ENCODE measurements around the gene NCAM2. TPM values are rescaled to one million over a fixed set of nuclear protein-coding genes. Genes with fewer than 3 reads are reported as not detected.

The NCAM2 gene
- total and polyA plus RNA-seq, 2 of the 4 experiments (the other 2 are of a cell fraction) = 2.7 to 5.0 TPM

DNA sequence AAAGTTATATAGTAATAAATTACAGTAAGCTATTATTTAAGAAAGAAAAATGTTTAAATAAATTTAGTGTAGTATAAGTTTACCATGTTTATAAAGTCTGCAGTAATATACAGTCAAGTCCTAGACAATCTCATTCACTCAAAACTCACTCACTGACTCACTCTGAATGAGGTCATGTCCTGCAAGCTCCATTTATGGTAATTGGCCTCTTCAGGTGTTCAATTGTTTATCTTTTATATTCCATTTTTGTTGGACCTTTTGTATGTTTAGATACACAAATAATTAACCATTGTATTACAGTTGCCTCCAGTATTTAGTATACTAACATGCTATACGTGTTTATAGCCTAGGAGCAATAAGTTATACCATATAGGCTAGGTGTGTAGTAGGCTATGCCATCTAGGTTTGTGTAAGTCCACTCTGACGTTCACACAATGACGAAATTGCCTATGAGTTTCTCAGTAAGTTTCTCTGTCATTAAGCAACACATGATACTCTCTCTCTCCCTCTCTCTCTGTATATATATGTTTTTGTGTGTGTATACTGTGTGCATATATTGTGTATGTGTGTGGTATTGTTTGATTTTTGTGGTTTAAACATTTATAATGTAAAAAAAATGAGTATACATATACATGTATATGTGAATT is 161.2 kb downstream of the NCAM2 start:
- H2BK120ac ChIP-seq (ENCODE audit: low read depth, low read length) = no peak overlapping the region
- no peak overlapping the region for H2BK15ac ChIP-seq (ENCODE audit: low read depth, low read length)
- H3K79me1 ChIP-seq (ENCODE audit: low read depth in 1 of 2, low read length in 2 of 2) = no peaks in the 10 kb centered on the region
- H3K27me3 ChIP-seq (ENCODE audit: control insufficient read depth, insufficient read depth, low read length) = no peaks in the 10 kb centered on the region
- no peak overlapping the region for H2AFZ ChIP-seq (replicated peaks; ENCODE audit: low read length, poor library complexity)
- intact Hi-C loops (cut with micrococcal nuclease) (no loop called here), dilution Hi-C loops (cut with HindIII; ENCODE audit: low sequenced_read_pairs, unreplicated experiment) (no loop called here), in situ Hi-C loops (cut with MboI; ENCODE audit: low sequenced_read_pairs) (loop anchor here (25.0 kb wide), 1 partner anchor 203 kb away; no protein-coding TSS in a partner anchor)
- no peak overlapping the region for H3K56ac ChIP-seq (ENCODE audit: extremely low read depth, insufficient read depth, low read length)
- no peak overlapping the region for H4K8ac ChIP-seq (ENCODE audit: low read depth in 2 of 2, low read length in 2 of 2)
- ChIA-PET POLR2A (ENCODE audit: unreplicated experiment) (no interaction called here), CTCF (no interaction called here)
- H2AK5ac ChIP-seq (ENCODE audit: low read depth, low read length) = no peak overlapping the region
- TF ChIP-seq RAD21 (IDR thresholded peaks at IDR 0.05; ENCODE audit: low read length) (no peak), FOS (IDR thresholded peaks at IDR 0.05; ENCODE audit: low read depth, low read length) (no peak), POLR2A (IDR thresholded peaks at IDR 0.05; ENCODE audit: low read depth, low read length) (no peak), CEBPB (IDR thresholded peaks at IDR 0.05; ENCODE audit: low read depth, low read length) (no peak), CHD1 (IDR thresholded peaks at IDR 0.05; ENCODE audit: low read depth, low read length) (no peak), SMC3 (IDR thresholded peaks at IDR 0.05; ENCODE audit: low read depth, low read length) (no peak), MAFK (IDR thresholded peaks at IDR 0.05; ENCODE audit: low read depth, low read length) (no peak), MXI1 (IDR thresholded peaks at IDR 0.05; ENCODE audit: borderline replicate concordance, low read depth, low read length) (no peak), NFE2L2 (IDR thresholded peaks at IDR 0.05; ENCODE audit: low read depth, low read length) (no peak), MAZ (IDR thresholded peaks at IDR 0.05; ENCODE audit: borderline replicate concordance, low read depth, low read length) (no peak), RCOR1 (IDR thresholded peaks at IDR 0.05; ENCODE audit: insufficient replicate concordance, low read length) (no peak)
- TF ChIP-seq, protein P1, sequence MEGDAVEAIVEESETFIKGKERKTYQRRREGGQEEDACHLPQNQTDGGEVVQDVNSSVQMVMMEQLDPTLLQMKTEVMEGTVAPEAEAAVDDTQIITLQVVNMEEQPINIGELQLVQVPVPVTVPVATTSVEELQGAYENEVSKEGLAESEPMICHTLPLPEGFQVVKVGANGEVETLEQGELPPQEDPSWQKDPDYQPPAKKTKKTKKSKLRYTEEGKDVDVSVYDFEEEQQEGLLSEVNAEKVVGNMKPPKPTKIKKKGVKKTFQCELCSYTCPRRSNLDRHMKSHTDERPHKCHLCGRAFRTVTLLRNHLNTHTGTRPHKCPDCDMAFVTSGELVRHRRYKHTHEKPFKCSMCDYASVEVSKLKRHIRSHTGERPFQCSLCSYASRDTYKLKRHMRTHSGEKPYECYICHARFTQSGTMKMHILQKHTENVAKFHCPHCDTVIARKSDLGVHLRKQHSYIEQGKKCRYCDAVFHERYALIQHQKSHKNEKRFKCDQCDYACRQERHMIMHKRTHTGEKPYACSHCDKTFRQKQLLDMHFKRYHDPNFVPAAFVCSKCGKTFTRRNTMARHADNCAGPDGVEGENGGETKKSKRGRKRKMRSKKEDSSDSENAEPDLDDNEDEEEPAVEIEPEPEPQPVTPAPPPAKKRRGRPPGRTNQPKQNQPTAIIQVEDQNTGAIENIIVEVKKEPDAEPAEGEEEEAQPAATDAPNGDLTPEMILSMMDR (conservative IDR thresholded peaks at IDR 0.05; ENCODE audit: low read depth, low read length) = no peak
- TF ChIP-seq, protein P2, sequence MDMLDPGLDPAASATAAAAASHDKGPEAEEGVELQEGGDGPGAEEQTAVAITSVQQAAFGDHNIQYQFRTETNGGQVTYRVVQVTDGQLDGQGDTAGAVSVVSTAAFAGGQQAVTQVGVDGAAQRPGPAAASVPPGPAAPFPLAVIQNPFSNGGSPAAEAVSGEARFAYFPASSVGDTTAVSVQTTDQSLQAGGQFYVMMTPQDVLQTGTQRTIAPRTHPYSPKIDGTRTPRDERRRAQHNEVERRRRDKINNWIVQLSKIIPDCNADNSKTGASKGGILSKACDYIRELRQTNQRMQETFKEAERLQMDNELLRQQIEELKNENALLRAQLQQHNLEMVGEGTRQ (IDR thresholded peaks at IDR 0.05; ENCODE audit: low read depth, low read length) = no peak
- TF ChIP-seq, protein P3, sequence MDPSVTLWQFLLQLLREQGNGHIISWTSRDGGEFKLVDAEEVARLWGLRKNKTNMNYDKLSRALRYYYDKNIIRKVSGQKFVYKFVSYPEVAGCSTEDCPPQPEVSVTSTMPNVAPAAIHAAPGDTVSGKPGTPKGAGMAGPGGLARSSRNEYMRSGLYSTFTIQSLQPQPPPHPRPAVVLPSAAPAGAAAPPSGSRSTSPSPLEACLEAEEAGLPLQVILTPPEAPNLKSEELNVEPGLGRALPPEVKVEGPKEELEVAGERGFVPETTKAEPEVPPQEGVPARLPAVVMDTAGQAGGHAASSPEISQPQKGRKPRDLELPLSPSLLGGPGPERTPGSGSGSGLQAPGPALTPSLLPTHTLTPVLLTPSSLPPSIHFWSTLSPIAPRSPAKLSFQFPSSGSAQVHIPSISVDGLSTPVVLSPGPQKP (IDR thresholded peaks at IDR 0.05; ENCODE audit: borderline replicate concordance, low read depth, low read length) = no peak
- no peak overlapping the region for H2AK9ac ChIP-seq (replicated peaks; ENCODE audit: low read depth, low read length, poor library complexity)
- H3K9me3 ChIP-seq (ENCODE audit: control insufficient read depth, insufficient read depth, low read length) = no peaks in the 10 kb centered on the region
- no peak overlapping the region for H3K23ac ChIP-seq (ENCODE audit: low read depth, low read length)
- DNase-seq (peak; percentile 64), ATAC-seq (ENCODE audit: low read depth) (no peak)
- H3K4me3 ChIP-seq (ENCODE audit: insufficient read depth, low read depth, low read length) = no peak overlapping the region
- no TSS peak for BruUV-seq (replicated peaks)
- H4K91ac ChIP-seq (ENCODE audit: insufficient read depth, low read depth, low read length) = no peak overlapping the region
- no peaks in the 10 kb centered on the region for H3K36me3 ChIP-seq (ENCODE audit: control insufficient read depth, insufficient read depth, low read length)
- WGBS, 2 experiments (ENCODE audit: extremely low coverage in 2 of 2, insufficient read length in 1 of 2) = no CpG with 5 or more reads among the region's 3 CpGs
- H3K9me1 ChIP-seq (ENCODE audit: insufficient read depth, low read length) = no peaks in the 10 kb centered on the region
- no peak overlapping the region for H3K9ac ChIP-seq (ENCODE audit: low read depth, low read length)
- no peak overlapping the region for H2BK20ac ChIP-seq (ENCODE audit: low read depth, low read length)
- peak overlapping the region; percentile 13 for H2BK5ac ChIP-seq (ENCODE audit: low read depth, low read length, poor library complexity, severe bottlenecking)
- H3K18ac ChIP-seq (ENCODE audit: low read depth, low read length) = no peak overlapping the region
- H3K4me2 ChIP-seq (ENCODE audit: low read depth, low read length) = no peak overlapping the region
- H3K4ac ChIP-seq (ENCODE audit: low read depth, low read length) = no peak overlapping the region
- 0 out of 2 replicates have a peak, but pooled peaks cover 1% of the 10 kb centered on the region for H3K4me1 ChIP-seq (ENCODE audit: control insufficient read depth, insufficient read depth, low read length)
- H3K14ac ChIP-seq (replicated peaks; ENCODE audit: low read depth, low read length) = no peak overlapping the region
- H4K20me1 ChIP-seq (ENCODE audit: insufficient read depth, low read length) = no peaks in the 10 kb centered on the region
- no peak overlapping the region for H4K5ac ChIP-seq (ENCODE audit: low read depth, low read length)
- H3K27ac ChIP-seq (ENCODE audit: insufficient read depth, low read length) = no peak overlapping the region
